Breast epithelium (tissue), 3 donors: Measurements from ENCODE around the gene PCDHGA4.
A peak's percentile ranks its signal among the peaks of the same experiment; 100 is the strongest.

Experiments used
- CTCF ChIP-seq, 3 donors: fragments of 450-650 bp; IDR thresholded peaks; one replicate each; pipeline ENCODE4 v1.5.1; 2016 to 2017; ENCODE audit warnings: antibody characterized with exemption in 3 of 3, mild to moderate bottlenecking in 3 of 3, moderate library complexity in 3 of 3
- POLR2A ChIP-seq: fragments of 450-650 bp; IDR thresholded peaks from one replicate; pipeline ENCODE4 v1.6.1; 2016; ENCODE audit warnings: antibody characterized with exemption, mild to moderate bottlenecking, moderate library complexity
- POLR2AphosphoS5 ChIP-seq, 3 donors: sonication (generic); formaldehyde crosslinking; IDR thresholded peaks; one replicate each; pipeline ENCODE4 v1.6.1; 2017; ENCODE audit warnings: antibody characterized with exemption in 3 of 3

GRCh38 chr5:141349917-141350619, 4.8 kb upstream of the PCDHGA4 start, which contains the start of gene PCDHGB1:
- TF ChIP-seq CTCF (IDR thresholded peaks at IDR 0.05) (peak in 1 of 3 donors; percentile 35), POLR2A (no peak), POLR2AphosphoS5 (IDR thresholded peaks at IDR 0.05) (no peak)
